ENCODE measurements around the gene JUP.

Gene JUP

GRCh38 chr17:41734139-41734948 is 52.2 kb downstream of the JUP start, which contains the start of gene HAP1:
Gene HAP1, minus strand, starts transcription at chr17:41734643. Its CDS starts 9 bp downstream, at chr17:41734634.
- no peaks in the 10 kb centered on the region for H3K9me3 ChIP-seq (replicated peaks in 1 of 11)
- H3K4me3 ChIP-seq, result peak within 1 kb of the TSS; percentile 40 to 66 (median 54)
- no peak for TF ChIP-seq Cebpa-rat (IDR thresholded peaks at IDR 0.05)
- no peak within 1 kb of the TSS for H3K27ac ChIP-seq
- H4K20me1 ChIP-seq, result peaks cover 0 to 13% (median 5%) of the 10 kb centered on the region in 11 experiments; a peak in 7 of 22 replicates
- peaks cover 20 to 71% (median 53%) of the 10 kb centered on the region in 10 experiments for H3K4me1 ChIP-seq
- peaks cover 61 to 75% (median 72%) of the 10 kb centered on the region in 11 experiments for H3K27me3 ChIP-seq
- no peaks in the 10 kb centered on the region for H3K36me3 ChIP-seq
- peak within 1 kb of the TSS; percentile 66 to 98 (median 87) for H3K4me2 ChIP-seq
- peak within 1 kb of the TSS in 8 of 11 experiments; percentile 38 to 64 (median 60); a peak in 17 of 22 replicates for H3K9ac ChIP-seq

DNA sequence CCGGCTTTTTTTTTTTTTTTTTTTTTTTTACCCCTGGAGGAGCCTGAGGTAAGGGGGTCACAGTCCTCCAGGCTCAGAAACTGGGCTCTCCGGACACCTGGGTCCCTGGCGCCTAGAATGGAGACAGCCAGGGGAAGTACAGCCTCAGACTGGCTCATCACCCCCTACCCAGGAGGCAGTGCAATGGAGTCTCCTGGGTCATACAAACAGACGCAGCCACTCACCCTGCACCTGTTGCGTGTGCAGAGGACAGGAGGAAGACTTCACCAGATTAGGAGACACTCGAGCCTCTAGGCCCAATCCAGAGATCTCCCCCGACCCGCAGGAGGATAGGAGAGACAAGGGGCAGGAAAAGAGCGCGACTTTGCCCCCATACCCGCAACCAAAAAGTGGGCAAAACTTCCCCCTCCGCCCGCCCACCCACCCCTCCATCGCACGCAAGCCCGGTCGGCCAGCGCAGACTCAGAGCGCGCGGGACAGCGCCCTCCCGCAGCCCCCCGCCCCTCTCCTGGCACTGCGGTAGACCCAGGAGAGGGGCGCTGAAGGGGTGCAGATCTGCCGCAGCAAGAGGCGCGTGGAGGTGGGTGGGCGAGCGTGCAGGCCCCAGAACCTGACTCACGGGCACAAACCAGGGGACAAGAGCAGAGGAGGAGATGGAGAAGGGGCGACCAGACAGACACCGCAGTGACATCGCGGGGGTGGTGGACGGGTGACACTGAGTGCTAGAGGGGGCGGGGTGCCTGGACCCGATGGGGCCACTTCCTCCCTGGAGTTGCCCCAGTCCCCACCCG is 53.0 kb downstream of the JUP start:
- H3K4me1 ChIP-seq, result peaks cover 20 to 70% (median 54%) of the 10 kb centered on the region in 10 experiments
- H4K20me1 ChIP-seq, result peaks cover 0 to 13% (median 5%) of the 10 kb centered on the region in 11 experiments; a peak in 7 of 22 replicates
- peaks cover 61 to 75% (median 72%) of the 10 kb centered on the region in 11 experiments for H3K27me3 ChIP-seq
- H3K27ac ChIP-seq, result no peak overlapping the region
- peak overlapping the region; percentile 66 to 98 (median 87); a peak in 18 of 22 replicates for H3K4me2 ChIP-seq
- no peaks in the 10 kb centered on the region for H3K9me3 ChIP-seq (replicated peaks in 1 of 11)
- H3K36me3 ChIP-seq, result no peaks in the 10 kb centered on the region
- no peak for TF ChIP-seq Cebpa-rat (IDR thresholded peaks at IDR 0.05)
- no peak overlapping the region for H3K9ac ChIP-seq
- H3K4me3 ChIP-seq, result peak overlapping the region in 5 of 10 experiments; percentile 52 to 66 (median 58); a peak in 5 of 20 replicates

- Histone ChIP-seq H3K36me3 (no peaks in the 10 kb centered on the region), H3K4me3 (no peak overlapping the region), H3K27ac (no peak overlapping the region), H3K4me1 (peaks cover 36 to 71% (median 56%) of the 10 kb centered on the region in 10 experiments), H3K9ac (no peak overlapping the region), H4K20me1 (peaks cover 0 to 13% (median 5%) of the 10 kb centered on the region in 11 experiments; a peak in 7 of 22 replicates), H3K4me2 (peak overlapping the region in 8 of 11 experiments; percentile 0 to 45 (median 13); a peak in 3 of 22 replicates), H3K9me3 (replicated peaks in 1 of 11) (no peaks in the 10 kb centered on the region), H3K27me3 (peaks cover 52 to 66% (median 62%) of the 10 kb centered on the region in 11 experiments)
- TF ChIP-seq Cebpa-rat (IDR thresholded peaks at IDR 0.05), result no peak
These were observed 54.7 kb downstream of the JUP start for GRCh38 chr17:41731836-41732235.

- no peaks in the 10 kb centered on the region for H3K36me3 ChIP-seq
- H3K4me3 ChIP-seq, result no peak overlapping the region
- peaks cover 39 to 52% (median 48%) of the 10 kb centered on the region in 11 experiments for H3K27me3 ChIP-seq
- peaks cover 0 to 13% (median 5%) of the 10 kb centered on the region in 11 experiments; a peak in 6 of 22 replicates for H4K20me1 ChIP-seq
- H3K27ac ChIP-seq, result no peak overlapping the region
- H3K4me2 ChIP-seq, result peak overlapping the region in 10 of 11 experiments; percentile 19 to 54 (median 48); a peak in 18 of 22 replicates
- H3K9me3 ChIP-seq (replicated peaks in 1 of 11), result no peaks in the 10 kb centered on the region
- H3K9ac ChIP-seq, result no peak overlapping the region
- TF ChIP-seq Cebpa-rat (IDR thresholded peaks at IDR 0.05), result no peak
- H3K4me1 ChIP-seq, result peaks cover 37 to 68% (median 60%) of the 10 kb centered on the region in 10 experiments
These were observed 56.0 kb downstream of the JUP start for GRCh38 chr17:41730479-41730878.

DNA sequence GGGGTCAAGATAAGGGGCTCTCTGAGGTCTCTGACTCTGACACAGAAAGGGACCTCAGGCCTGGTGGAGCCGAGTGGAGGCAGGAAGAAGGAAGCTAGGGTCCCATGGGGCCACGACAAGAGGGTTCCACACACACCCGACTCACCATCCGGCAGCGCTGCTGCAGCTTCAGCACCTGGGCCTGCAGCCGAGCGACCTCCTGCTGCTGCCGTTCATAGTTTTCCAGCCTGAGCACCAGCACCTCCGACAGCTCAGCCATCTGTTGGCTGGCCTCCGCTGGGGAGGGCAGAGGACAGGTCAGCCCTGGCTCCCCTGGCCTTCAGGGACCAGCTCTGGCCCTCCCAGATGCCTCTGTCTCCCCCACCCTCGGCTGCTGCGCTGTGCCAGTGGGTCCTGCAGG is 58.5 kb downstream of the JUP start:
- peaks cover 24 to 59% (median 46%) of the 10 kb centered on the region in 10 experiments for H3K4me1 ChIP-seq
- peak overlapping the region in 7 of 10 experiments; percentile 36 to 59 (median 53); a peak in 14 of 20 replicates for H3K4me3 ChIP-seq
- H4K20me1 ChIP-seq, result peaks cover 0 to 6% (median 0%) of the 10 kb centered on the region in 11 experiments; a peak in 1 of 22 replicates
- H3K36me3 ChIP-seq, result peaks cover 0 to 7% (median 0%) of the 10 kb centered on the region in 11 experiments; a peak in 1 of 22 replicates
- peaks cover 15 to 28% (median 24%) of the 10 kb centered on the region in 11 experiments for H3K27me3 ChIP-seq
- peak overlapping the region; percentile 62 to 99 (median 90) for H3K4me2 ChIP-seq
- peak overlapping the region in 10 of 11 experiments; percentile 31 to 83 (median 75); a peak in 18 of 22 replicates for H3K9ac ChIP-seq
- peak overlapping the region in 10 of 11 experiments; percentile 27 to 91 (median 80); a peak in 19 of 22 replicates for H3K27ac ChIP-seq
- no peak for TF ChIP-seq Cebpa-rat (IDR thresholded peaks at IDR 0.05)
- no peaks in the 10 kb centered on the region for H3K9me3 ChIP-seq (replicated peaks in 1 of 11)

DNA sequence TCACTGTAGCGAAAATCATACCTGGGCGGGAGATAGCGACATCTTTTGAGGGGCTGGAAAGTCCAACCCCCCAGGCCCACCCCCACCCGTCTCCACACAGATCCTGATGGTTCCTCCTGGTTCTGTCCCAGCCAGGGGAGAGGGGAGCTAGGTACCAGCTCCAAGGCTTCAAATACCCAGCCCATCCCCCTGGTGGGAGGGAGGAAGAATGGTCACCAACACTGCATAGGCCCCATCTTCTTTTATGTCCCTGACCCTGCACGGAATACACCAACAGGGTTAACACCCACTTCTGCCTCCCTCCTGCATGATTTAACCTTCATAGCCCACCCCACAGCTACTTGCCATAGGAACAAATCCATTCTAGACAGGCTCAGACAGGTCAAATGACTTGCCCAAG is 61.4 kb downstream of the JUP start:
- Histone ChIP-seq H3K9ac (no peak overlapping the region), H3K4me3 (no peak overlapping the region), H3K4me1 (peaks cover 18 to 49% (median 38%) of the 10 kb centered on the region in 10 experiments)

DNA sequence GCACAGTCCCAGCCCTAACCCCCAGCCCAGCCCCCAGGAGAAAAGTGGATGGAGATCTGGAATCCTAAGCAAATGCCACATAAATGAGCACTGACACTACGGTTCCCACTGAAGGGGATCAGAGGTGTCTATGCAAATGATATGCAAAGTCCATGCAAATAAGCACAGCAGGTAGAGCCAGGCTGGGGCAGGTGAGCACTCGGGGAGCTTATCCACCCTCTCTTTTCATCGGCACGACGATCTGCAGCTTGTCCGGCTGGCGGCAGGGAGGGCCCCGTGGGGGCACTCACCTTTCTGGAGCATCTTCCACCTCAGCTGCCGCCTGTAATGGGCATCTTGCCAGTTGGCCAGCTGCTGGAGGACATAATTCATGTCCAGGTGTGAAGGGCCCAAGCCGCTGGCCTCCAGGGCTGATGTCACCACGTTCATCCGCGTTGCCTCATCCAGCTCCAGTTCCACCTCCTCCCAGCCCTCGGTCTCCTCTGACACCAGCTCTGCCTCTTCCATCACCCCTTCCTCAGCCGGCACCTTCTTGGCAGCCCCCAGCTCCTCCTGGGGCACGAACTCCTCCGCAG is 61.9 kb downstream of the JUP start:
- no peaks in the 10 kb centered on the region for H3K9me3 ChIP-seq (replicated peaks in 1 of 11)
- peaks cover 0 to 7% (median 0%) of the 10 kb centered on the region in 11 experiments; a peak in 1 of 22 replicates for H3K36me3 ChIP-seq
- H3K9ac ChIP-seq, result no peak overlapping the region
- no peak overlapping the region for H3K4me3 ChIP-seq
- no peak for TF ChIP-seq Cebpa-rat (IDR thresholded peaks at IDR 0.05)
- H3K4me2 ChIP-seq, result no peak overlapping the region
- no peaks in the 10 kb centered on the region for H4K20me1 ChIP-seq
- peaks cover 16 to 46% (median 36%) of the 10 kb centered on the region in 10 experiments for H3K4me1 ChIP-seq
- no peak overlapping the region for H3K27ac ChIP-seq
- no peaks in the 10 kb centered on the region for H3K27me3 ChIP-seq

More for the DNA sequence above, 61.4 kb downstream of the JUP start:
- Histone ChIP-seq H3K9me3 (replicated peaks in 1 of 11) (no peaks in the 10 kb centered on the region), H3K27me3 (no peaks in the 10 kb centered on the region), H4K20me1 (no peaks in the 10 kb centered on the region), H3K27ac (no peak overlapping the region), H3K4me2 (no peak overlapping the region), H3K36me3 (peaks cover 0 to 7% (median 0%) of the 10 kb centered on the region in 11 experiments; a peak in 1 of 22 replicates)
- no peak for TF ChIP-seq Cebpa-rat (IDR thresholded peaks at IDR 0.05)

DNA sequence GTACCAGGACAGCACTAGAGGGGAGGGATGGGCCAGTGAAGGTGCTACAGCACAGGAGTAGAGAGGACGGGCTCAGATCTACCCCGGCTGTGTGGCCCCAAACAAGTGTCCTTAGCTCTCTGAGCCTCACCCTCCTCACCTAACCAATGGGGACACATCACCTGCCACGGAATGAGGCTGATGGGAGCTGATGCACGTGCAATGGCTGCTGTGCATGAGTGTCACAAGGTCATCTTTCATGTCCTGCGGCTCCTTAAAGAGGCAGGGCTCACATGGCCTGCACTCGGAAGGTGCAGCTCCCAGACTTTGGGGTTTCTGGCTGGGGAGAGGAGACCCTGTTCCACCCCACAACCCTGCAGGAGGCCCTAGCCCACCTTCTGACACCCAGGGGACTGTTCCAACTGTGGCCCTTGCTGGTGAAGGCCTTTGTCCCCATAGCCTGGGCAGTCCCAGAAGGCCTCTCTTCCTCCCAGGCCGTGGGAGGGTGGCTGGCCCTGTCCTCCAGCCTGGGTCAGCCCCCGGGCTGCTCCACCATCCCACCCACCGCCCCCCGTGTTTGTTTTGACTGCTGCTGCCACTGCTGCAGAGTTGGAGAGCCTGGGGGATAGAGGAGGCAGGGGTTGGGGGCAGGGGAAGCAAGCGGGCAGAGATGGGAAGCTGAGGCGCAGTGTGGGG is 62.6 kb downstream of the JUP start:
- TF ChIP-seq Cebpa-rat (IDR thresholded peaks at IDR 0.05), result no peak
- no peaks in the 10 kb centered on the region for H3K9me3 ChIP-seq (replicated peaks in 1 of 11)
- no peaks in the 10 kb centered on the region for H3K27me3 ChIP-seq
- no peak overlapping the region for H3K27ac ChIP-seq
- H3K4me2 ChIP-seq, result 0 out of 22 replicates have a peak overlapping the region, but pooled peaks of 1 of the 11 experiments have one; percentile 31
- H3K4me1 ChIP-seq, result peaks cover 16 to 48% (median 37%) of the 10 kb centered on the region in 10 experiments
- no peak overlapping the region for H3K4me3 ChIP-seq
- no peak overlapping the region for H3K9ac ChIP-seq
- no peaks in the 10 kb centered on the region for H4K20me1 ChIP-seq
- peaks cover 0 to 7% (median 0%) of the 10 kb centered on the region in 11 experiments; a peak in 1 of 22 replicates for H3K36me3 ChIP-seq
